ENCODE data around the gene COL9A3. TPM values are rescaled to one million over a fixed set of nuclear protein-coding genes. Genes with fewer than 3 reads are reported as not detected.

Gene COL9A3
- polyA plus RNA-seq, 1 donor from 2014 or later: 3.1 TPM

DNA sequence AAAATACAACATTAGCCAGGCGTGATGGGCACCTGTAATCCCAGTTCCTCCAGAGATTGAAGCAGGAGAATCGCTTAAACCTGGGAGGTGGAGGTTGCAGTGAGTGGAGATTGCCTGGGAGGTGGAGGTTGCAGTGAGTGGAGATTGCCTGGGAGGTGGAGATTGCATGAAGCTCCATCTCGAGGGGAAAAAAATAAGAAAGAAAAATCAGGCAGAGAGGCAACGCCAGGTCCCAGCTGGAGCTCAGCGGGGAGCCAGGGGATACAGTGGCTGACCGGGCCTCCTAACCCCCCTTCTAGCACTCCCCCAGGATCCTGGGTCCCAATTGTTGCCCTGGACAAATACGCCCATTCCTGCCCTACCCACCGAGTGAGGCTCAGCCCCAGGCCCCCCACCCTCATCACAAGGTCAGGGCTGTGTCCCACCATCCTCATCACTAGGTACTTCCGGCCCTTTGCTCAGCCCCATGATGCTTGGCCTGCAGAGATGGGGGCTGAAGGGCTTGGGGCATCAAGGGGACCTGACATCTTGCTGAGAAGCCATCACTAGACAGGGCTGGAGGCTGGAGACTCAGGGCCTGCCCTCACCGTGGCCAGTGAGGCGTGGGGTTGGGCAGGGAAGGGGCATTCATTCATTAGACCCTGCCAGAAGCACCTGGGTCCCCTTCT lies 10.3 kb upstream of the COL9A3 start:
- no peaks in the 10 kb centered on the region for H3K9me2 ChIP-seq (ENCODE audit: insufficient read depth, low read length)
- H3F3A ChIP-seq (ENCODE audit: insufficient read depth, low read length, poor library complexity, severe bottlenecking): no peaks in the 10 kb centered on the region
- H4K20me1 ChIP-seq (ENCODE audit: insufficient read depth): no peaks in the 10 kb centered on the region
- no peaks in the 10 kb centered on the region for H3K9me3 ChIP-seq (ENCODE audit: low read length)
- H3K27me3 ChIP-seq (ENCODE audit: insufficient read depth, low read depth, low read length): no peaks in the 10 kb centered on the region
- H3K27ac ChIP-seq (ENCODE audit: low read length): no peak overlapping the region
- H3K4me3 ChIP-seq (ENCODE audit: low read length): peak overlapping the region; percentile 67
- no peak overlapping the region for H3K9ac ChIP-seq (ENCODE audit: low read length)
- TF ChIP-seq TAF1 (IDR thresholded peaks at IDR 0.05; ENCODE audit: low read depth) (no peak), EZH2 (IDR thresholded peaks at IDR 0.05; ENCODE audit: borderline replicate concordance, insufficient read depth, low read length, poor library complexity, severe bottlenecking) (no peak), MXI1 (conservative IDR thresholded peaks at IDR 0.05; ENCODE audit: poor library complexity, severe bottlenecking) (no peak), RAD21 (conservative IDR thresholded peaks at IDR 0.05) (no peak), EP300 (conservative IDR thresholded peaks at IDR 0.05; ENCODE audit: poor library complexity, severe bottlenecking) (no peak), POLR2AphosphoS5 (IDR thresholded peaks at IDR 0.05) (no peak), SMC3 (conservative IDR thresholded peaks at IDR 0.05; ENCODE audit: poor library complexity) (no peak)
- TF ChIP-seq, protein P1, sequence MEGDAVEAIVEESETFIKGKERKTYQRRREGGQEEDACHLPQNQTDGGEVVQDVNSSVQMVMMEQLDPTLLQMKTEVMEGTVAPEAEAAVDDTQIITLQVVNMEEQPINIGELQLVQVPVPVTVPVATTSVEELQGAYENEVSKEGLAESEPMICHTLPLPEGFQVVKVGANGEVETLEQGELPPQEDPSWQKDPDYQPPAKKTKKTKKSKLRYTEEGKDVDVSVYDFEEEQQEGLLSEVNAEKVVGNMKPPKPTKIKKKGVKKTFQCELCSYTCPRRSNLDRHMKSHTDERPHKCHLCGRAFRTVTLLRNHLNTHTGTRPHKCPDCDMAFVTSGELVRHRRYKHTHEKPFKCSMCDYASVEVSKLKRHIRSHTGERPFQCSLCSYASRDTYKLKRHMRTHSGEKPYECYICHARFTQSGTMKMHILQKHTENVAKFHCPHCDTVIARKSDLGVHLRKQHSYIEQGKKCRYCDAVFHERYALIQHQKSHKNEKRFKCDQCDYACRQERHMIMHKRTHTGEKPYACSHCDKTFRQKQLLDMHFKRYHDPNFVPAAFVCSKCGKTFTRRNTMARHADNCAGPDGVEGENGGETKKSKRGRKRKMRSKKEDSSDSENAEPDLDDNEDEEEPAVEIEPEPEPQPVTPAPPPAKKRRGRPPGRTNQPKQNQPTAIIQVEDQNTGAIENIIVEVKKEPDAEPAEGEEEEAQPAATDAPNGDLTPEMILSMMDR (IDR thresholded peaks at IDR 0.05; ENCODE audit: poor library complexity, severe bottlenecking): no peak
- TF ChIP-seq, protein P2, sequence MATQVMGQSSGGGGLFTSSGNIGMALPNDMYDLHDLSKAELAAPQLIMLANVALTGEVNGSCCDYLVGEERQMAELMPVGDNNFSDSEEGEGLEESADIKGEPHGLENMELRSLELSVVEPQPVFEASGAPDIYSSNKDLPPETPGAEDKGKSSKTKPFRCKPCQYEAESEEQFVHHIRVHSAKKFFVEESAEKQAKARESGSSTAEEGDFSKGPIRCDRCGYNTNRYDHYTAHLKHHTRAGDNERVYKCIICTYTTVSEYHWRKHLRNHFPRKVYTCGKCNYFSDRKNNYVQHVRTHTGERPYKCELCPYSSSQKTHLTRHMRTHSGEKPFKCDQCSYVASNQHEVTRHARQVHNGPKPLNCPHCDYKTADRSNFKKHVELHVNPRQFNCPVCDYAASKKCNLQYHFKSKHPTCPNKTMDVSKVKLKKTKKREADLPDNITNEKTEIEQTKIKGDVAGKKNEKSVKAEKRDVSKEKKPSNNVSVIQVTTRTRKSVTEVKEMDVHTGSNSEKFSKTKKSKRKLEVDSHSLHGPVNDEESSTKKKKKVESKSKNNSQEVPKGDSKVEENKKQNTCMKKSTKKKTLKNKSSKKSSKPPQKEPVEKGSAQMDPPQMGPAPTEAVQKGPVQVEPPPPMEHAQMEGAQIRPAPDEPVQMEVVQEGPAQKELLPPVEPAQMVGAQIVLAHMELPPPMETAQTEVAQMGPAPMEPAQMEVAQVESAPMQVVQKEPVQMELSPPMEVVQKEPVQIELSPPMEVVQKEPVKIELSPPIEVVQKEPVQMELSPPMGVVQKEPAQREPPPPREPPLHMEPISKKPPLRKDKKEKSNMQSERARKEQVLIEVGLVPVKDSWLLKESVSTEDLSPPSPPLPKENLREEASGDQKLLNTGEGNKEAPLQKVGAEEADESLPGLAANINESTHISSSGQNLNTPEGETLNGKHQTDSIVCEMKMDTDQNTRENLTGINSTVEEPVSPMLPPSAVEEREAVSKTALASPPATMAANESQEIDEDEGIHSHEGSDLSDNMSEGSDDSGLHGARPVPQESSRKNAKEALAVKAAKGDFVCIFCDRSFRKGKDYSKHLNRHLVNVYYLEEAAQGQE (IDR thresholded peaks at IDR 0.05; ENCODE audit: borderline replicate concordance): no peak
- H3K79me2 ChIP-seq (replicated peaks; ENCODE audit: insufficient read depth, low read length): peaks cover 3% of the 10 kb centered on the region
- no peaks in the 10 kb centered on the region for H3K36me3 ChIP-seq (ENCODE audit: insufficient read depth, low read length)
- H2AFZ ChIP-seq (ENCODE audit: low read depth, low read length): no peak overlapping the region
- H3K4me2 ChIP-seq (ENCODE audit: low read length): no peak overlapping the region

DNA sequence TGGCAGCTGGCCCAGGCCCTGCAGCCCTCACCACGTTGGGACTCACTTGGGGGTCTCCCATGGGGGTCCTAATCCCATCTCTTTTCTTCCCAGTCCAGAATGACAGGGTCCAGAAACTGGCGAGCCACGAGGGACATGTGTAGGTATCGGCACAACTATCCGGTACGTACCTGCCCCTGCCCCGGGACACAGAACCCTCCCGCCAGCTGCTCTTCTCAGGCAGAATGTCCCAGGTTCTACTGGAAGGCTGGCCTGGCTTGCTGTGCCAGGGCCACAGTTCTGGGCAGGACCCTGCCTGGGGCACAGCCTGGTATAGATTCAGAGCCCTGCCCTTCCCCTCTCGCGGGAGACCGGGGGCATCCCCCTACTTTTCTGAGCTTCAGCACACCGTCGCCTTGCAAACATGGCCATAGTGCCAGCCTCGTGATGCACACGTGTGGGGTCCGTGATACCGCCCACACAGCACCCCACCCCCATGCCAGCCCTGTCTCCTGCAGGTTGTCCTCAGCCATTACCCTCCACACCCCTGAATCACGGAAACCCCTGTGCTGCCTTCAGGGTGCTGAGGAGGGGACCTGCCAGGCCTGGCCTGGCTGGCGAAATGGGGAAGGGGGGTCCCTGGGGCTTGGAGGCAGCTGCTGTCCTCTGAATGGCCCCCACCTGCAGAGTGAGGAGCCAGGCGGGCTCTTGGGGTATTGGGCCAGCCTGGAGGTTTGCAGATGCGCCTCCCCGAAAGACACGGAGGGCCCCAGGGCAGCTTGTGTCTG lies 9.2 kb upstream of the COL9A3 start:
- Histone ChIP-seq H3K9ac (ENCODE audit: low read length) (no peak overlapping the region), H3F3A (ENCODE audit: insufficient read depth, low read length, poor library complexity, severe bottlenecking) (no peaks in the 10 kb centered on the region), H3K9me2 (ENCODE audit: insufficient read depth, low read length) (no peaks in the 10 kb centered on the region), H3K4me2 (ENCODE audit: low read length) (no peak overlapping the region), H4K20me1 (ENCODE audit: insufficient read depth) (no peaks in the 10 kb centered on the region), H3K27ac (ENCODE audit: low read length) (no peak overlapping the region), H3K9me3 (ENCODE audit: low read length) (no peaks in the 10 kb centered on the region), H2AFZ (ENCODE audit: low read depth, low read length) (no peak overlapping the region), H3K36me3 (ENCODE audit: insufficient read depth, low read length) (no peaks in the 10 kb centered on the region), H3K27me3 (ENCODE audit: insufficient read depth, low read depth, low read length) (no peaks in the 10 kb centered on the region), H3K79me2 (replicated peaks; ENCODE audit: insufficient read depth, low read length) (peaks cover 3% of the 10 kb centered on the region), H3K4me3 (ENCODE audit: low read length) (no peak overlapping the region)
- TF ChIP-seq, protein P1 (IDR thresholded peaks at IDR 0.05; ENCODE audit: poor library complexity, severe bottlenecking): no peak
- no peak for TF ChIP-seq RAD21 (conservative IDR thresholded peaks at IDR 0.05)
- TF ChIP-seq MXI1 (conservative IDR thresholded peaks at IDR 0.05; ENCODE audit: poor library complexity, severe bottlenecking): no peak
- TF ChIP-seq TAF1 (IDR thresholded peaks at IDR 0.05; ENCODE audit: low read depth): no peak
- no peak for TF ChIP-seq EZH2 (IDR thresholded peaks at IDR 0.05; ENCODE audit: borderline replicate concordance, insufficient read depth, low read length, poor library complexity, severe bottlenecking)
- TF ChIP-seq SMC3 (conservative IDR thresholded peaks at IDR 0.05; ENCODE audit: poor library complexity): no peak
- no peak for TF ChIP-seq POLR2AphosphoS5 (IDR thresholded peaks at IDR 0.05)
- no peak for TF ChIP-seq EP300 (conservative IDR thresholded peaks at IDR 0.05; ENCODE audit: poor library complexity, severe bottlenecking)
- TF ChIP-seq, protein P2 (IDR thresholded peaks at IDR 0.05; ENCODE audit: borderline replicate concordance): no peak

Data from neural cell (in vitro differentiated cells).